ENCODE measurements around the gene KLHDC3.
"Not testable (repeated sequence)": the region's sequence is repeated elsewhere in the genome, so short reads cannot be mapped to it uniquely, and the experiment has no call there.

Gene KLHDC3

GRCh38 chr6:43032326-43032725, 18.3 kb downstream of the KLHDC3 start:
- DNase-seq = no peak

GRCh38 chr6:43033496-43034189, 19.6 kb downstream of the KLHDC3 start:
- DNase-seq = no peak

- no peak for DNase-seq
Observed at GRCh38 chr6:43034190-43034525, 20.1 kb downstream of the KLHDC3 start.

- no peak for DNase-seq
Observed at GRCh38 chr6:43035495-43036194, 21.6 kb downstream of the KLHDC3 start.

- DNase-seq = no peak
Observed at GRCh38 chr6:43036712-43037111, 22.7 kb downstream of the KLHDC3 start.

- no peak for DNase-seq
Observed at GRCh38 chr6:43037197-43037596, 23.1 kb downstream of the KLHDC3 start.

- no peak for DNase-seq
Observed at GRCh38 chr6:43037706-43038105, 23.7 kb downstream of the KLHDC3 start.

- no peak for DNase-seq
Observed at GRCh38 chr6:43038727-43039126, 24.7 kb downstream of the KLHDC3 start.

GRCh38 chr6:43040542-43041257, 26.7 kb downstream of the KLHDC3 start:
- DNase-seq = no peak

GRCh38 chr6:43041475-43041874, 27.4 kb downstream of the KLHDC3 start:
- not testable (repeated sequence) for DNase-seq

GRCh38 chr6:43043310-43043709, 29.3 kb downstream of the KLHDC3 start:
- DNase-seq = no peak

GRCh38 chr6:43045371-43045930, 31.4 kb downstream of the KLHDC3 start:
- DNase-seq = no peak

GRCh38 chr6:43047998-43048397, 33.9 kb downstream of the KLHDC3 start:
- DNase-seq = no peak

GRCh38 chr6:43050981-43051380, 36.9 kb downstream of the KLHDC3 start:
- DNase-seq = no peak

GRCh38 chr6:43052225-43052841, 38.3 kb downstream of the KLHDC3 start:
- no peak for DNase-seq

GRCh38 chr6:43052842-43053544, 38.9 kb downstream of the KLHDC3 start:
- no peak for DNase-seq

- DNase-seq = peak; percentile 91
Observed at GRCh38 chr6:43053545-43054205, 39.6 kb downstream of the KLHDC3 start, which contains the start of gene CUL7. Gene CUL7, minus strand, starts transcription at chr6:43053851. Its CDS starts 1,063 bp downstream, at chr6:43052788.

- DNase-seq = no peak
Observed at GRCh38 chr6:43054206-43054943, 40.3 kb downstream of the KLHDC3 start.

GRCh38 chr6:43055966-43056365, 41.9 kb downstream of the KLHDC3 start:
- DNase-seq = no peak

GRCh38 chr6:43058531-43058930, 44.5 kb downstream of the KLHDC3 start:
- no peak for DNase-seq
